ENCODE data around the gene POU6F2. TPM values are rescaled to one million over a fixed set of nuclear protein-coding genes. Genes with fewer than 3 reads are reported as not detected.

The POU6F2 gene
- total and polyA plus RNA-seq, 2 donors (not counting 1 experiment from before 2014, with no cell fraction given): 0.47 TPM; not detected in 1

- Mint-ChIP-seq H3K4me1 (no peaks in the 10 kb centered on the region), H3K4me3 (no peak overlapping the region), H3K27ac (no peak overlapping the region), H3K27me3 (peaks cover 5% of the 10 kb centered on the region), H3K9me3 (ENCODE audit: insufficient read depth) (no peaks in the 10 kb centered on the region)
- Histone ChIP-seq H3K4me3 (ENCODE audit: control extremely low read depth in 1 of 5, extremely low read depth in 1 of 5, insufficient read depth in 1 of 5, low read depth in 2 of 5, low read length in 4 of 5) (no peak overlapping the region), H3K27ac (ENCODE audit: low read length in 2 of 2) (no peak overlapping the region), H4K20me1 (ENCODE audit: control insufficient read depth, insufficient read depth, low read length, poor library complexity, severe bottlenecking) (no peaks in the 10 kb centered on the region), H3K27me3 (replicated peaks in 1 of 4; ENCODE audit: control extremely low read depth in 1 of 4, control insufficient read depth in 3 of 4, insufficient read depth in 4 of 4, low read length in 3 of 4) (no peaks in the 10 kb centered on the region), H3K36me3 (replicated peaks in 1 of 2; ENCODE audit: control extremely low read depth in 1 of 2, control insufficient read depth in 1 of 2, extremely low read depth in 1 of 2, insufficient read depth in 2 of 2, low read length in 1 of 2) (no peaks in the 10 kb centered on the region), H3K9me3 (ENCODE audit: control extremely low read depth in 1 of 3, control insufficient read depth in 2 of 3, insufficient read depth in 1 of 3, low read length in 2 of 3) (no peaks in the 10 kb centered on the region), H3K4me2 (replicated peaks; ENCODE audit: low read depth, low read length, poor library complexity, severe bottlenecking) (no peak overlapping the region), H3K4me1 (ENCODE audit: control insufficient read depth in 2 of 2, insufficient read depth in 2 of 2, low read length in 2 of 2) (no peaks in the 10 kb centered on the region), H2AFZ (ENCODE audit: insufficient read depth, low read depth, low read length, poor library complexity, severe bottlenecking) (no peak overlapping the region), H3K79me2 (ENCODE audit: control insufficient read depth, insufficient read depth, low read length) (no peaks in the 10 kb centered on the region), H3K9ac (ENCODE audit: low read length) (no peak overlapping the region)
- DNase-seq (no peak), ATAC-seq (ENCODE audit: low read depth) (no peak)
- intact Hi-C loops (cut with micrococcal nuclease): no loop called here
- POLR2A ChIA-PET: no interaction called here
- WGBS (ENCODE audit: insufficient coverage): no CpG with 5 or more reads among the region's 1 CpG
- TF ChIP-seq CTCF (IDR thresholded peaks at IDR 0.05) (no peak), EZH2 (IDR thresholded peaks at IDR 0.05; ENCODE audit: borderline replicate concordance, insufficient read depth, low read depth, low read length, poor library complexity, severe bottlenecking) (no peak)
- CTCF ChIA-PET: no interaction called here
Observed at GRCh38 chr7:39045231-39045630, 67.5 kb downstream of the POU6F2 start.

- Histone ChIP-seq H3K4me2 (replicated peaks; ENCODE audit: low read depth, low read length, poor library complexity, severe bottlenecking) (no peak overlapping the region), H3K9me3 (ENCODE audit: control extremely low read depth in 1 of 3, control insufficient read depth in 2 of 3, insufficient read depth in 1 of 3, low read length in 2 of 3) (peaks cover 0 to 2% (median 0%) of the 10 kb centered on the region in 3 donors), H4K20me1 (ENCODE audit: control insufficient read depth, insufficient read depth, low read length, poor library complexity, severe bottlenecking) (no peaks in the 10 kb centered on the region), H3K4me1 (ENCODE audit: control insufficient read depth in 2 of 2, insufficient read depth in 2 of 2, low read length in 2 of 2) (no peaks in the 10 kb centered on the region), H3K27ac (ENCODE audit: low read length in 2 of 2) (no peak overlapping the region), H3K27me3 (replicated peaks in 1 of 4; ENCODE audit: control extremely low read depth in 1 of 4, control insufficient read depth in 3 of 4, insufficient read depth in 4 of 4, low read length in 3 of 4) (no peaks in the 10 kb centered on the region), H3K9ac (ENCODE audit: low read length) (no peak overlapping the region), H3K79me2 (ENCODE audit: control insufficient read depth, insufficient read depth, low read length) (no peaks in the 10 kb centered on the region), H2AFZ (ENCODE audit: insufficient read depth, low read depth, low read length, poor library complexity, severe bottlenecking) (no peak overlapping the region), H3K36me3 (replicated peaks in 1 of 2; ENCODE audit: control extremely low read depth in 1 of 2, control insufficient read depth in 1 of 2, extremely low read depth in 1 of 2, insufficient read depth in 2 of 2, low read length in 1 of 2) (no peaks in the 10 kb centered on the region), H3K4me3 (ENCODE audit: control extremely low read depth in 1 of 5, extremely low read depth in 1 of 5, insufficient read depth in 1 of 5, low read depth in 2 of 5, low read length in 4 of 5) (no peak overlapping the region)
- WGBS (ENCODE audit: insufficient coverage): no CpG with 5 or more reads among the region's 1 CpG
- intact Hi-C loops (cut with micrococcal nuclease): no loop called here
- ChIA-PET CTCF (no interaction called here), POLR2A (no interaction called here)
- Mint-ChIP-seq H3K9me3 (ENCODE audit: insufficient read depth) (no peaks in the 10 kb centered on the region), H3K27ac (no peak overlapping the region), H3K4me1 (no peaks in the 10 kb centered on the region), H3K27me3 (peaks cover 7% of the 10 kb centered on the region), H3K4me3 (no peak overlapping the region)
- ATAC-seq (ENCODE audit: low read depth) (no peak), DNase-seq (no peak)
- TF ChIP-seq CTCF (IDR thresholded peaks at IDR 0.05) (no peak), EZH2 (IDR thresholded peaks at IDR 0.05; ENCODE audit: borderline replicate concordance, insufficient read depth, low read depth, low read length, poor library complexity, severe bottlenecking) (no peak)
Observed at GRCh38 chr7:39051279-39051678, 73.6 kb downstream of the POU6F2 start.
